ENCODE data around the gene CFHR1.
"Not testable (repeated sequence)": the region's sequence is repeated elsewhere in the genome, so short reads cannot be mapped to it uniquely, and the experiment has no call there.

Gene CFHR1
- 0 reads per million in 9 experiments for total RNA-seq

- not testable (repeated sequence) for H3K4me3 Mint-ChIP-seq; H3K36me3 Mint-ChIP-seq (ENCODE audit: insufficient read depth); H3K27me3 Mint-ChIP-seq; ATAC-seq (replicated peaks); H3K9me3 Mint-ChIP-seq; DNase-seq; H3K4me1 Mint-ChIP-seq (ENCODE audit: low read depth in 2 of 2); H3K27ac Mint-ChIP-seq
These were observed at the start of gene CFHR1 for GRCh38 chr1:196819531-196819930. Gene CFHR1 (plus strand): TSS chr1:196819731. CDS start chr1:196819845, 114 bp downstream.

- not testable (repeated sequence) for H3K27ac Mint-ChIP-seq; H3K9me3 Mint-ChIP-seq; H3K4me3 Mint-ChIP-seq; DNase-seq; H3K36me3 Mint-ChIP-seq (ENCODE audit: insufficient read depth); H3K4me1 Mint-ChIP-seq (ENCODE audit: low read depth in 2 of 2); H3K27me3 Mint-ChIP-seq; ATAC-seq (replicated peaks)
These were observed 49.7 kb upstream of the CFHR1 start for GRCh38 chr1:196769823-196770222.

GRCh38 chr1:196773713-196774112 lies 45.8 kb upstream of the CFHR1 start:
- ATAC-seq (replicated peaks) (no peak), DNase-seq (no peak)
- peaks cover 0 to 2% of the 10 kb centered on the region in 2 donors for H3K9me3 Mint-ChIP-seq
- H3K4me1 Mint-ChIP-seq (ENCODE audit: low read depth in 2 of 2) = no peaks in the 10 kb centered on the region
- peaks cover 3% of the 10 kb centered on the region for H3K36me3 Mint-ChIP-seq (ENCODE audit: insufficient read depth)
- H3K27ac Mint-ChIP-seq = no peak overlapping the region
- no peak overlapping the region for H3K4me3 Mint-ChIP-seq
- no peaks in the 10 kb centered on the region for H3K27me3 Mint-ChIP-seq

- ATAC-seq (replicated peaks) (no peak), DNase-seq (no peak)
- Mint-ChIP-seq H3K36me3 (ENCODE audit: insufficient read depth) (peaks cover 3% of the 10 kb centered on the region), H3K27me3 (no peaks in the 10 kb centered on the region), H3K4me1 (ENCODE audit: low read depth in 2 of 2) (no peaks in the 10 kb centered on the region), H3K27ac (no peak overlapping the region), H3K4me3 (no peak overlapping the region), H3K9me3 (peaks cover 0 to 2% of the 10 kb centered on the region in 2 donors)
These were observed 45.4 kb upstream of the CFHR1 start for GRCh38 chr1:196774175-196774574.

GRCh38 chr1:196774603-196775002 lies 44.9 kb upstream of the CFHR1 start, which contains the start of gene CFHR3:
Gene CFHR3 (plus strand): TSS chr1:196774840. CDS start chr1:196774887, 47 bp downstream.
- ATAC-seq (replicated peaks) = no peak
- no peaks in the 10 kb centered on the region for H3K4me1 Mint-ChIP-seq (ENCODE audit: low read depth in 2 of 2)
- H3K36me3 Mint-ChIP-seq (ENCODE audit: insufficient read depth) = peaks cover 3% of the 10 kb centered on the region

GRCh38 chr1:196777603-196778002 lies 41.9 kb upstream of the CFHR1 start:
- no peak for ATAC-seq (replicated peaks)
- H3K27ac Mint-ChIP-seq = no peak overlapping the region
- no peak overlapping the region for H3K4me3 Mint-ChIP-seq
- H3K4me1 Mint-ChIP-seq (ENCODE audit: low read depth in 2 of 2) = no peaks in the 10 kb centered on the region
- peaks cover 0 to 2% of the 10 kb centered on the region in 2 donors for H3K9me3 Mint-ChIP-seq
- H3K36me3 Mint-ChIP-seq (ENCODE audit: insufficient read depth) = peaks cover 3% of the 10 kb centered on the region
- H3K27me3 Mint-ChIP-seq = no peaks in the 10 kb centered on the region
- no peak for DNase-seq

More at GRCh38 chr1:196774603-196775002, 44.9 kb upstream of the CFHR1 start, which contains the start of gene CFHR3:
- Mint-ChIP-seq H3K4me3 (no peak within 1 kb of the TSS), H3K9me3 (peaks cover 0 to 2% of the 10 kb centered on the region in 2 donors), H3K27me3 (no peaks in the 10 kb centered on the region), H3K27ac (no peak within 1 kb of the TSS)
- DNase-seq = no peak

GRCh38 chr1:196779093-196779492 lies 40.4 kb upstream of the CFHR1 start:
- Mint-ChIP-seq H3K27me3 (no peaks in the 10 kb centered on the region), H3K9me3 (peaks cover 0 to 2% of the 10 kb centered on the region in 2 donors), H3K4me3 (no peak overlapping the region), H3K27ac (no peak overlapping the region), H3K36me3 (ENCODE audit: insufficient read depth) (no peaks in the 10 kb centered on the region), H3K4me1 (ENCODE audit: low read depth in 2 of 2) (no peaks in the 10 kb centered on the region)
- no peak for DNase-seq
- no peak for ATAC-seq (replicated peaks)

- not testable (repeated sequence) for H3K9me3 Mint-ChIP-seq; H3K4me3 Mint-ChIP-seq; ATAC-seq (replicated peaks); H3K4me1 Mint-ChIP-seq (ENCODE audit: low read depth in 2 of 2); H3K36me3 Mint-ChIP-seq (ENCODE audit: insufficient read depth); H3K27me3 Mint-ChIP-seq; DNase-seq; H3K27ac Mint-ChIP-seq
These were observed 28.3 kb upstream of the CFHR1 start for GRCh38 chr1:196791252-196791651.

- not testable (repeated sequence) for H3K36me3 Mint-ChIP-seq (ENCODE audit: insufficient read depth); H3K4me1 Mint-ChIP-seq (ENCODE audit: low read depth in 2 of 2); ATAC-seq (replicated peaks); H3K9me3 Mint-ChIP-seq; H3K27me3 Mint-ChIP-seq; DNase-seq; H3K4me3 Mint-ChIP-seq
- peak overlapping the region in 1 of 2 donors; percentile 42 for H3K27ac Mint-ChIP-seq
These were observed 25.4 kb upstream of the CFHR1 start for GRCh38 chr1:196794103-196794502.

GRCh38 chr1:196797891-196798290 lies 21.6 kb upstream of the CFHR1 start:
- DNase-seq (no peak), ATAC-seq (replicated peaks) (no peak)
- H3K27ac Mint-ChIP-seq = no peak overlapping the region
- H3K4me3 Mint-ChIP-seq = no peak overlapping the region
- no peaks in the 10 kb centered on the region for H3K9me3 Mint-ChIP-seq
- no peaks in the 10 kb centered on the region for H3K27me3 Mint-ChIP-seq
- no peaks in the 10 kb centered on the region for H3K36me3 Mint-ChIP-seq (ENCODE audit: insufficient read depth)
- no peaks in the 10 kb centered on the region for H3K4me1 Mint-ChIP-seq (ENCODE audit: low read depth in 2 of 2)

- H3K9me3 Mint-ChIP-seq; H3K4me3 Mint-ChIP-seq; ATAC-seq (replicated peaks); H3K36me3 Mint-ChIP-seq (ENCODE audit: insufficient read depth); DNase-seq; H3K27ac Mint-ChIP-seq; H3K27me3 Mint-ChIP-seq; H3K4me1 Mint-ChIP-seq (ENCODE audit: low read depth in 2 of 2): not testable (repeated sequence)
These were observed 17.6 kb upstream of the CFHR1 start for GRCh38 chr1:196801920-196802319.

- H3K27ac Mint-ChIP-seq = no peak overlapping the region
- ATAC-seq (replicated peaks) (no peak), DNase-seq (no peak)
- H3K4me1 Mint-ChIP-seq (ENCODE audit: low read depth in 2 of 2) = no peaks in the 10 kb centered on the region
- H3K36me3 Mint-ChIP-seq (ENCODE audit: insufficient read depth) = no peaks in the 10 kb centered on the region
- peaks cover 0 to 6% of the 10 kb centered on the region in 2 donors for H3K9me3 Mint-ChIP-seq
- H3K27me3 Mint-ChIP-seq = no peaks in the 10 kb centered on the region
- H3K4me3 Mint-ChIP-seq = no peak overlapping the region
These were observed 10.8 kb upstream of the CFHR1 start for GRCh38 chr1:196808529-196809235.

- not testable (repeated sequence) for H3K4me3 Mint-ChIP-seq; ATAC-seq (replicated peaks); H3K27ac Mint-ChIP-seq; H3K4me1 Mint-ChIP-seq (ENCODE audit: low read depth in 2 of 2); H3K9me3 Mint-ChIP-seq; H3K27me3 Mint-ChIP-seq; DNase-seq; H3K36me3 Mint-ChIP-seq (ENCODE audit: insufficient read depth)
These were observed 2.1 kb upstream of the CFHR1 start for GRCh38 chr1:196817442-196817841.

GRCh38 chr1:196827860-196828259 lies 8.3 kb downstream of the CFHR1 start:
- not testable (repeated sequence) for DNase-seq; H3K27me3 Mint-ChIP-seq; H3K4me1 Mint-ChIP-seq (ENCODE audit: low read depth in 2 of 2); H3K4me3 Mint-ChIP-seq; H3K9me3 Mint-ChIP-seq; H3K36me3 Mint-ChIP-seq (ENCODE audit: insufficient read depth); H3K27ac Mint-ChIP-seq
- ATAC-seq (replicated peaks) = peak; percentile 54
